Measurements from ENCODE around the gene TCEA2. TPM values are rescaled to one million over a fixed set of nuclear protein-coding genes. Genes with fewer than 3 reads are reported as not detected.

TCEA2 gene
- total RNA-seq, 1 donor from 2014 or later = 123 TPM

DNA sequence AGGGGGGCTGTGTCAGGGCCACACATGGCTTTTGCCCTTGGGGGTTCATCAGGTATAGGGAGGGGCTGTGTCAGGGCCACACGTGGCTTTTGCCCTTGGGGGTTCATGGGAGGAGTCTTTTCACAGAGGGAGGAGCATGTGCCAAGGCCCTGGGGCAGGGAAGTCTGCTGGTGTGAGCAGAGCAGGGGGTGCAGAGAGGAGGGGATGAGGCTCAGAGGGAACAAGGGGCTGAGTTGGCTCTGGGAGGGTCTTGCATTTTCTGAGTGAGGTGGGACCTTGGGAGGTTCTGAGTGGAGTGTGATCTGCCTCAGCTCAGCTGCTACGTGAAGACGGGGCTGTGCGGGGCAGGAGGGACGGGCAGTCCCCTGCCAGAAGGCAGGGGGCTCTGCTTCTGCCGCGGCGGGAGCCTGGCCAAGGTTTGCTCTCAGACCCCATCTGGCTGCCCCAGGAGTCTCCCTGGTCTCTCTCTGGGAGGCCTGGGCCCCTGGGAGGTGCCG lies 7.6 kb upstream of the TCEA2 start:
- H3K4me1 Mint-ChIP-seq (ENCODE audit: unreplicated experiment) = peaks cover 42% of the 10 kb centered on the region
- H3K27ac Mint-ChIP-seq (ENCODE audit: unreplicated experiment) = peak overlapping the region; percentile 82
- peaks cover 11% of the 10 kb centered on the region for H3K27me3 Mint-ChIP-seq (ENCODE audit: unreplicated experiment)
- no peak for DNase-seq (ENCODE audit: low spot score)
- H3K9me3 Mint-ChIP-seq (ENCODE audit: unreplicated experiment) = no peaks in the 10 kb centered on the region
- peak overlapping the region; percentile 84 for H3K4me3 Mint-ChIP-seq (ENCODE audit: unreplicated experiment)
- H3K36me3 Mint-ChIP-seq (ENCODE audit: low read depth, unreplicated experiment) = no peaks in the 10 kb centered on the region
- TF ChIP-seq, protein P1, sequence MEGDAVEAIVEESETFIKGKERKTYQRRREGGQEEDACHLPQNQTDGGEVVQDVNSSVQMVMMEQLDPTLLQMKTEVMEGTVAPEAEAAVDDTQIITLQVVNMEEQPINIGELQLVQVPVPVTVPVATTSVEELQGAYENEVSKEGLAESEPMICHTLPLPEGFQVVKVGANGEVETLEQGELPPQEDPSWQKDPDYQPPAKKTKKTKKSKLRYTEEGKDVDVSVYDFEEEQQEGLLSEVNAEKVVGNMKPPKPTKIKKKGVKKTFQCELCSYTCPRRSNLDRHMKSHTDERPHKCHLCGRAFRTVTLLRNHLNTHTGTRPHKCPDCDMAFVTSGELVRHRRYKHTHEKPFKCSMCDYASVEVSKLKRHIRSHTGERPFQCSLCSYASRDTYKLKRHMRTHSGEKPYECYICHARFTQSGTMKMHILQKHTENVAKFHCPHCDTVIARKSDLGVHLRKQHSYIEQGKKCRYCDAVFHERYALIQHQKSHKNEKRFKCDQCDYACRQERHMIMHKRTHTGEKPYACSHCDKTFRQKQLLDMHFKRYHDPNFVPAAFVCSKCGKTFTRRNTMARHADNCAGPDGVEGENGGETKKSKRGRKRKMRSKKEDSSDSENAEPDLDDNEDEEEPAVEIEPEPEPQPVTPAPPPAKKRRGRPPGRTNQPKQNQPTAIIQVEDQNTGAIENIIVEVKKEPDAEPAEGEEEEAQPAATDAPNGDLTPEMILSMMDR (IDR thresholded peaks at IDR 0.05; ENCODE audit: unreplicated experiment) = no peak

DNA sequence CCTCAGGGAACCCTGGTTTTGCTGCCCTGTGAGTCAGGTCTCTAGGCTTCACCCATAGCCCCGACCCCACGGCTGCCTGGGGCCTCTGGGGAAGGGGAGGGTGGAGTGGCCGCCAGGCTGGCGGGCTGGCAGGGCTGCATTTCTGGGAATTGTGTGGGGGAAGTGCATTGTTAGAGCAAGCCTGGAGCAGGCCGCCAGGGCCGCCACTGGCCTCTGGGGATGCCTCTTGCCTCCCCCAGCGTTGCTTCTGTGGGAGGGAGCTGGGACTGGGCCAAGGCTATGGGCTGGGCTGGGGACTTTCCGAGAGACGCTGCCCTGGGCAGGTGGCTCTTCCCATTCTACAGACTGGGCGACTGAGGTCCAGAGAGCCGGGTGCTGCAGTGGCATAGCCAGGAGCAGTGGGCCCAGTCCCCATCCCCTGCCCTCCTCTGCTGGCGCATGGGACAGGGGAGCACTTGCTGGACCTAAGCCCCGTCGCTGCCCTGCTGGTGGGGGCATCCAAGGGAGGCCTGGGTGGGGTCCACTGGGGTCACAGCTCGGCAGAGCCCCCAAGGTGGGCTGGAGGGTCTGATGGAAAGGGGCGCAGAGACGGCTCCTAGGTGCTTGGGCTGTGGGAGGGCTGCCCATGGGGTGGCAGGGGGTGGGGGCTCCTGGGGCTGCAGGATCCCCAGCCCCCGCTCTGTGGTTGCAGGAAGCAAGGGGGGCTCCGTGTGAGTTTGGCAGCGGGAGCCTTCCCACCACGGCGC lies 6.9 kb upstream of the TCEA2 start:
- no peaks in the 10 kb centered on the region for H3K9me3 Mint-ChIP-seq (ENCODE audit: unreplicated experiment)
- H3K27ac Mint-ChIP-seq (ENCODE audit: unreplicated experiment) = no peak overlapping the region
- DNase-seq (ENCODE audit: low spot score) = peak; percentile 51
- no peak overlapping the region for H3K4me3 Mint-ChIP-seq (ENCODE audit: unreplicated experiment)
- H3K4me1 Mint-ChIP-seq (ENCODE audit: unreplicated experiment) = peaks cover 42% of the 10 kb centered on the region
- H3K36me3 Mint-ChIP-seq (ENCODE audit: low read depth, unreplicated experiment) = no peaks in the 10 kb centered on the region
- TF ChIP-seq, protein P1 (IDR thresholded peaks at IDR 0.05; ENCODE audit: unreplicated experiment) = no peak
- peaks cover 9% of the 10 kb centered on the region for H3K27me3 Mint-ChIP-seq (ENCODE audit: unreplicated experiment)

DNA sequence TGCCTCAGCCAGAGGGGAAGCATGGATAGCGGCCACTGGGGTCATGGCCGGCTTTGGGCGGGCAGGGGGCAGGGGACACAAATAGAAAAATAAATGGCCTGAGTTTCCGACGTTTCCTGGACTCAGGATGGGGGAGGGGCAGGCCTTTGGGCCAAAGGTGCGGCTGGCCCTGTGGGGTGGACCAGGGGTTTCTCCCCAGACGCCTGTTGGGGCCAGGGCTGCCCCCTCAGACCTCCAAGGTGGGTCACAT lies 6.4 kb upstream of the TCEA2 start:
- TF ChIP-seq, protein P1 (IDR thresholded peaks at IDR 0.05; ENCODE audit: unreplicated experiment) = no peak
- no peaks in the 10 kb centered on the region for H3K36me3 Mint-ChIP-seq (ENCODE audit: low read depth, unreplicated experiment)
- H3K9me3 Mint-ChIP-seq (ENCODE audit: unreplicated experiment) = no peaks in the 10 kb centered on the region
- H3K27me3 Mint-ChIP-seq (ENCODE audit: unreplicated experiment) = peaks cover 9% of the 10 kb centered on the region
- no peak overlapping the region for H3K4me3 Mint-ChIP-seq (ENCODE audit: unreplicated experiment)
- no peak overlapping the region for H3K27ac Mint-ChIP-seq (ENCODE audit: unreplicated experiment)
- peaks cover 40% of the 10 kb centered on the region for H3K4me1 Mint-ChIP-seq (ENCODE audit: unreplicated experiment)
- DNase-seq (ENCODE audit: low spot score) = no peak

DNA sequence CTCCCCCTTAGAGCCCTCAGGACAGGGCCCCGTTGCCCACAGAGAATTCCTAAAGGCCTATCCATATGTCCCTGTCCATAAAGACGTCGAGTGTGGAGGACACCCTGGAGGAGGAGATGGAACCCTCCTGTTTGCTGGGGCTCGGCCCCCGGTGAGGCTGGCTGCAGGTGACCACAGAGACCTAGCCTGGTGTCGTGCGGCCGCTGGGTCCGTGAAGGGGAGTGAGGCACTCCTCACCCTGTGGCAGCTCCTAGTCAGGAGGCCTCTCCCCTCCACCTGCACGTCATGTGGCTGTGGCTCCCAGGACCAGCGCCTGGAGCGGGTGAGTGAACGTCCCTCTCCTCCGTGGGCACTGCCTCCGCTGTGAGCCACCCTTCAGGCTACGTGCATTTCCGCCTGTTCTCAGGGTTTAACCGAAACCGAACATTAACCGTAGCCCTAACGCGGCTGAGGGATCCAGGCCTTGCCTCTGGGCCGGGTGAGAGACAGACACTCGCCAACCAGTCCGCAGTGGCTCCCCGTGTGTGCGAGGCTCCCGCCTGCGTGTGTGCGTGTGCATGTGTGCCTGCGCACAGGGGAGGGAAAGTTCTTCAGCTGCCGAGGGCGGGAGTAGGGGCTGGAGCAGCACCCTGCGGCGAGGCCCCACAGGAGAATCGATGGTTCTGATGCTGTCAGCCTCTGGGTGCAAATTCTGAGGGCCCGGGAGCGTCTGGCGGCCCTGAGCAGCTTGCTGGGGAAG lies 5.9 kb upstream of the TCEA2 start:
- peaks cover 38% of the 10 kb centered on the region for H3K4me1 Mint-ChIP-seq (ENCODE audit: unreplicated experiment)
- H3K9me3 Mint-ChIP-seq (ENCODE audit: unreplicated experiment) = no peaks in the 10 kb centered on the region
- peaks cover 12% of the 10 kb centered on the region for H3K27me3 Mint-ChIP-seq (ENCODE audit: unreplicated experiment)
- H3K4me3 Mint-ChIP-seq (ENCODE audit: unreplicated experiment) = no peak overlapping the region
- no peak for DNase-seq (ENCODE audit: low spot score)
- no peak overlapping the region for H3K27ac Mint-ChIP-seq (ENCODE audit: unreplicated experiment)
- no peaks in the 10 kb centered on the region for H3K36me3 Mint-ChIP-seq (ENCODE audit: low read depth, unreplicated experiment)
- TF ChIP-seq, protein P1 (IDR thresholded peaks at IDR 0.05; ENCODE audit: unreplicated experiment) = no peak
